AG09319 (cell line): ENCODE results near the gene NRGN.

ENCODE experiments used
- DNase-seq: peaks from one replicate; pipeline ENCODE4 v3.0.0-alpha.2; 2010; ENCODE audit warnings: low read depth; ENCODE audit errors: extremely low read depth
- CTCF ChIP-seq: IDR thresholded peaks from 2 replicates; pipeline ENCODE4 v1.5.1; 2011; ENCODE audit warnings: low read depth, mild to moderate bottlenecking, inconsistent platforms, low read length, moderate library complexity

NRGN gene

GRCh38 chr11:124738713-124739478 lies 846 bp upstream of the NRGN start:
- TF ChIP-seq CTCF: no peak

GRCh38 chr11:124740277-124740882 lies 638 bp downstream of the NRGN start:
- TF ChIP-seq CTCF: peak; percentile 37
- no peak for DNase-seq

More at GRCh38 chr11:124738713-124739478, 846 bp upstream of the NRGN start:
- DNase-seq: no peak

- no peak for TF ChIP-seq CTCF
- no peak for DNase-seq
These were observed 2.8 kb downstream of the NRGN start for GRCh38 chr11:124742555-124742954.

GRCh38 chr11:124743050-124743449 lies 3.3 kb downstream of the NRGN start:
- DNase-seq: no peak
- TF ChIP-seq CTCF: no peak

- DNase-seq: no peak
- TF ChIP-seq CTCF: no peak
These were observed 5.6 kb downstream of the NRGN start for GRCh38 chr11:124745270-124745834.

GRCh38 chr11:124745835-124746620 lies 6.3 kb downstream of the NRGN start:
- DNase-seq: no peak
- peak; percentile 14 for TF ChIP-seq CTCF
